HAP-1 (cell line): ENCODE measurements around the gene PCDHA1.
"Not testable (repeated sequence)": the region's sequence is repeated elsewhere in the genome, so short reads cannot be mapped to it uniquely, and the experiment has no call there.

Experiments
- DNase-seq, 2 experiments: peaks; one replicate each; pipeline ENCODE4 v3.0.0-alpha.2; 2016 to 2020; ENCODE audit warnings: low spot score in 2 of 2
- H3K27me3 ChIP-seq: fragments of 250-450 bp; sonication (Bioruptor Pico); 2 replicates; pipeline ENCODE4 v1.5.1; 2020; ENCODE audit warnings: low read depth, mild to moderate bottlenecking, moderate library complexity
- H3K36me3 ChIP-seq: fragments of 250-450 bp; sonication (Bioruptor Pico); replicated peaks from 2 replicates; pipeline ENCODE4 v1.5.1; 2020; ENCODE audit warnings: mild to moderate bottlenecking
- H3K4me1 ChIP-seq: fragments of 250-450 bp; sonication (Bioruptor Pico); 2 replicates; pipeline ENCODE4 v1.5.1; 2020; ENCODE audit warnings: mild to moderate bottlenecking
- H3K4me3 ChIP-seq: fragments of 250-450 bp; sonication (Bioruptor Pico); 2 replicates; pipeline ENCODE4 v1.5.1; 2020; ENCODE audit warnings: mild to moderate bottlenecking, moderate library complexity
- H3K9me3 ChIP-seq: fragments of 250-450 bp; sonication (Bioruptor Pico); 2 replicates; pipeline ENCODE4 v1.5.1; 2020; ENCODE audit warnings: mild to moderate bottlenecking, moderate library complexity
- in situ Hi-C: fragments of 300-500 bp; cut with MboI; formaldehyde crosslinking; loops from 3 replicates; pipeline ENCODE4 v1.14.3; 2020; ENCODE audit warnings: low sequenced_read_pairs, inconsistent platforms, mixed read lengths

The PCDHA1 gene

GRCh38 chr5:140785905-140786686, at the start of gene PCDHA1:
Gene PCDHA1, plus strand, starts transcription at chr5:140786140.
- DNase-seq: peak in 1 of 2 experiments; percentile 3

GRCh38 chr5:140737486-140737885, 48.5 kb upstream of the PCDHA1 start:
- in situ Hi-C loops: no loop called here
- H3K36me3 ChIP-seq: no peaks in the 10 kb centered on the region
- no peak overlapping the region for H3K4me3 ChIP-seq
- peaks cover 6% of the 10 kb centered on the region; the same call in 1 of the 2 replicates for H3K27me3 ChIP-seq
- DNase-seq: no peak
- no peaks in the 10 kb centered on the region for H3K4me1 ChIP-seq
- no peaks in the 10 kb centered on the region for H3K9me3 ChIP-seq

More at GRCh38 chr5:140785905-140786686, at the start of gene PCDHA1:
- Histone ChIP-seq H3K36me3 (no peaks in the 10 kb centered on the region), H3K4me3 (no peak within 1 kb of the TSS), H3K9me3 (no peaks in the 10 kb centered on the region), H3K4me1 (no peaks in the 10 kb centered on the region), H3K27me3 (no peaks in the 10 kb centered on the region)
- in situ Hi-C loops: no loop called here

GRCh38 chr5:140741967-140742366, 44.0 kb upstream of the PCDHA1 start:
- in situ Hi-C loops: no loop called here
- H3K36me3 ChIP-seq: no peaks in the 10 kb centered on the region
- H3K4me3 ChIP-seq: no peak overlapping the region
- DNase-seq: no peak
- H3K4me1 ChIP-seq: no peaks in the 10 kb centered on the region
- H3K9me3 ChIP-seq: no peaks in the 10 kb centered on the region
- H3K27me3 ChIP-seq: peaks cover 2% of the 10 kb centered on the region; the same call in 1 of the 2 replicates

GRCh38 chr5:140753561-140753960, 32.4 kb upstream of the PCDHA1 start:
- no peaks in the 10 kb centered on the region for H3K27me3 ChIP-seq
- H3K4me3 ChIP-seq: no peak overlapping the region
- no peaks in the 10 kb centered on the region for H3K36me3 ChIP-seq
- no peaks in the 10 kb centered on the region for H3K9me3 ChIP-seq
- no peak for DNase-seq
- H3K4me1 ChIP-seq: no peaks in the 10 kb centered on the region
- in situ Hi-C loops: no loop called here

GRCh38 chr5:140764177-140764973, 21.6 kb upstream of the PCDHA1 start:
- Histone ChIP-seq H3K9me3 (peaks cover 17% of the 10 kb centered on the region), H3K36me3 (no peaks in the 10 kb centered on the region), H3K4me3 (no peak overlapping the region), H3K4me1 (no peaks in the 10 kb centered on the region), H3K27me3 (no peaks in the 10 kb centered on the region)
- DNase-seq: no peak
- in situ Hi-C loops: no loop called here

- H3K27me3 ChIP-seq: no peaks in the 10 kb centered on the region
- H3K9me3 ChIP-seq: peaks cover 17% of the 10 kb centered on the region
- no peak for DNase-seq
- no peaks in the 10 kb centered on the region for H3K4me1 ChIP-seq
- H3K36me3 ChIP-seq: no peaks in the 10 kb centered on the region
- H3K4me3 ChIP-seq: no peak overlapping the region
- in situ Hi-C loops: no loop called here
Measured at GRCh38 chr5:140767444-140767843, 18.5 kb upstream of the PCDHA1 start.

- H3K9me3 ChIP-seq: no peaks in the 10 kb centered on the region
- DNase-seq: no peak
- no peak overlapping the region for H3K4me3 ChIP-seq
- in situ Hi-C loops: no loop called here
- H3K4me1 ChIP-seq: no peaks in the 10 kb centered on the region
- no peaks in the 10 kb centered on the region for H3K27me3 ChIP-seq
- H3K36me3 ChIP-seq: no peaks in the 10 kb centered on the region
Measured at GRCh38 chr5:140780512-140780911, 5.4 kb upstream of the PCDHA1 start.

- H3K27me3 ChIP-seq, H3K9me3 ChIP-seq, H3K4me3 ChIP-seq, in situ Hi-C loops, H3K36me3 ChIP-seq, DNase-seq, H3K4me1 ChIP-seq: not testable (repeated sequence)
Measured at GRCh38 chr5:140787422-140787821, 1.5 kb downstream of the PCDHA1 start.

- DNase-seq, H3K4me1 ChIP-seq, H3K9me3 ChIP-seq, H3K36me3 ChIP-seq, H3K27me3 ChIP-seq, H3K4me3 ChIP-seq, in situ Hi-C loops: not testable (repeated sequence)
Measured at GRCh38 chr5:140787849-140788504, 2.0 kb downstream of the PCDHA1 start.

GRCh38 chr5:140791089-140791488, 5.1 kb downstream of the PCDHA1 start:
- H3K27me3 ChIP-seq: no peaks in the 10 kb centered on the region
- no peaks in the 10 kb centered on the region for H3K36me3 ChIP-seq
- no peaks in the 10 kb centered on the region; the same call in 1 of the 2 replicates for H3K9me3 ChIP-seq
- no peak for DNase-seq
- H3K4me1 ChIP-seq: no peaks in the 10 kb centered on the region
- no peak overlapping the region for H3K4me3 ChIP-seq
- in situ Hi-C loops: no loop called here

GRCh38 chr5:140794595-140795258, 8.8 kb downstream of the PCDHA1 start, which contains the start of gene PCDHA2:
Gene PCDHA2, plus strand, starts transcription at chr5:140794852.
- Histone ChIP-seq H3K36me3 (no peaks in the 10 kb centered on the region), H3K4me1 (no peaks in the 10 kb centered on the region), H3K4me3 (no peak within 1 kb of the TSS), H3K27me3 (no peaks in the 10 kb centered on the region), H3K9me3 (no peaks in the 10 kb centered on the region; the same call in 1 of the 2 replicates)
- in situ Hi-C loops: no loop called here
- no peak for DNase-seq

GRCh38 chr5:140795259-140795641, 9.3 kb downstream of the PCDHA1 start:
- H3K4me1 ChIP-seq: no peaks in the 10 kb centered on the region
- H3K27me3 ChIP-seq: no peaks in the 10 kb centered on the region
- H3K36me3 ChIP-seq: no peaks in the 10 kb centered on the region
- no peaks in the 10 kb centered on the region; the same call in 1 of the 2 replicates for H3K9me3 ChIP-seq
- in situ Hi-C loops: no loop called here
- H3K4me3 ChIP-seq: no peak overlapping the region
- DNase-seq: peak in 1 of 2 experiments; percentile 7

GRCh38 chr5:140796072-140796717, 10.3 kb downstream of the PCDHA1 start:
- H3K4me1 ChIP-seq, DNase-seq, H3K27me3 ChIP-seq, in situ Hi-C loops, H3K36me3 ChIP-seq, H3K9me3 ChIP-seq, H3K4me3 ChIP-seq: not testable (repeated sequence)
